Parathyroid adenoma (tissue), 2 donors: ENCODE data around the gene ACSM4.

Experiments
- H2AFZ ChIP-seq: fragments of 300-600 bp; sonication (generic); one replicate; pipeline ENCODE4 v1.7.0; 2017; ENCODE audit warnings: antibody characterized with exemption, mild to moderate bottlenecking
- H3K27ac ChIP-seq: fragments of 300-600 bp; sonication (generic); one replicate; pipeline ENCODE4 v1.7.0; 2017
- H3K27me3 ChIP-seq: fragments of 300-600 bp; sonication (generic); one replicate; pipeline ENCODE4 v1.7.0; 2017; ENCODE audit warnings: low read length; ENCODE audit not compliant: control insufficient read depth, insufficient read depth
- H3K36me3 ChIP-seq: fragments of 300-600 bp; sonication (generic); one replicate; pipeline ENCODE4 v1.7.0; 2017; ENCODE audit warnings: low read length; ENCODE audit not compliant: control insufficient read depth, insufficient read depth
- H3K4me1 ChIP-seq: fragments of 300-600 bp; sonication (generic); one replicate; pipeline ENCODE4 v1.7.0; 2017; ENCODE audit warnings: control low read depth
- H3K4me2 ChIP-seq: fragments of 300-600 bp; sonication (generic); one replicate; pipeline ENCODE4 v1.7.0; 2017; ENCODE audit warnings: low read length
- H3K4me3 ChIP-seq: fragments of 300-600 bp; sonication (generic); one replicate; pipeline ENCODE4 v1.7.0; 2017; ENCODE audit warnings: low read depth, low read length
- H3K79me2 ChIP-seq: fragments of 300-600 bp; sonication (generic); one replicate; pipeline ENCODE4 v1.7.0; 2017; ENCODE audit warnings: control low read depth
- H3K9ac ChIP-seq: fragments of 300-600 bp; sonication (generic); one replicate; pipeline ENCODE4 v1.7.0; 2017; ENCODE audit warnings: mild to moderate bottlenecking
- H3K9me3 ChIP-seq: fragments of 300-600 bp; sonication (generic); one replicate; pipeline ENCODE4 v1.7.0; 2017; ENCODE audit warnings: low read length; ENCODE audit not compliant: control insufficient read depth
- CTCF ChIP-seq: fragments of 300-600 bp; sonication (generic); IDR thresholded peaks from one replicate; pipeline ENCODE4 v1.7.0; 2017; ENCODE audit warnings: antibody characterized with exemption, mild to moderate bottlenecking
- donor health status: primary hyperparathyroidism.

ACSM4 gene

GRCh38 chr12:7304456-7304855 is 584 bp downstream of the ACSM4 start:
- H3K9ac ChIP-seq = no peak overlapping the region
- no peak overlapping the region for H3K27ac ChIP-seq
- H3K36me3 ChIP-seq = no peaks in the 10 kb centered on the region
- H3K4me1 ChIP-seq = no peaks in the 10 kb centered on the region
- no peak overlapping the region for H3K4me2 ChIP-seq
- no peaks in the 10 kb centered on the region for H3K9me3 ChIP-seq
- H3K79me2 ChIP-seq = no peaks in the 10 kb centered on the region
- H3K27me3 ChIP-seq = peaks cover 2% of the 10 kb centered on the region
- no peak overlapping the region for H3K4me3 ChIP-seq
- no peak for TF ChIP-seq CTCF
- no peak overlapping the region for H2AFZ ChIP-seq

- Histone ChIP-seq H3K27ac (no peak overlapping the region), H3K4me1 (no peaks in the 10 kb centered on the region), H3K79me2 (no peaks in the 10 kb centered on the region), H2AFZ (no peak overlapping the region), H3K9me3 (no peaks in the 10 kb centered on the region), H3K36me3 (no peaks in the 10 kb centered on the region), H3K4me3 (no peak overlapping the region), H3K27me3 (no peaks in the 10 kb centered on the region), H3K9ac (no peak overlapping the region), H3K4me2 (no peak overlapping the region)
- no peak for TF ChIP-seq CTCF
These were observed 6.2 kb downstream of the ACSM4 start for GRCh38 chr12:7310070-7310469.

GRCh38 chr12:7319930-7320329 is 16.1 kb downstream of the ACSM4 start:
- no peaks in the 10 kb centered on the region for H3K9me3 ChIP-seq
- no peak overlapping the region for H3K4me3 ChIP-seq
- no peak overlapping the region for H3K27ac ChIP-seq
- no peaks in the 10 kb centered on the region for H3K36me3 ChIP-seq
- H3K4me2 ChIP-seq = no peak overlapping the region
- H3K79me2 ChIP-seq = no peaks in the 10 kb centered on the region
- no peak overlapping the region for H3K9ac ChIP-seq
- H3K4me1 ChIP-seq = no peaks in the 10 kb centered on the region
- TF ChIP-seq CTCF = no peak
- H2AFZ ChIP-seq = no peak overlapping the region
- no peaks in the 10 kb centered on the region for H3K27me3 ChIP-seq

- no peaks in the 10 kb centered on the region for H3K4me1 ChIP-seq
- no peak overlapping the region for H3K27ac ChIP-seq
- no peaks in the 10 kb centered on the region for H3K27me3 ChIP-seq
- no peaks in the 10 kb centered on the region for H3K9me3 ChIP-seq
- no peak overlapping the region for H3K4me2 ChIP-seq
- H3K4me3 ChIP-seq = no peak overlapping the region
- no peak overlapping the region for H3K9ac ChIP-seq
- no peaks in the 10 kb centered on the region for H3K79me2 ChIP-seq
- no peak overlapping the region for H2AFZ ChIP-seq
- TF ChIP-seq CTCF = no peak
- H3K36me3 ChIP-seq = no peaks in the 10 kb centered on the region
These were observed 17.8 kb downstream of the ACSM4 start for GRCh38 chr12:7321624-7322023.

GRCh38 chr12:7322599-7322998 is 18.7 kb downstream of the ACSM4 start:
- no peak overlapping the region for H2AFZ ChIP-seq
- no peaks in the 10 kb centered on the region for H3K79me2 ChIP-seq
- no peak overlapping the region for H3K4me2 ChIP-seq
- no peaks in the 10 kb centered on the region for H3K9me3 ChIP-seq
- H3K4me3 ChIP-seq = no peak overlapping the region
- H3K27me3 ChIP-seq = no peaks in the 10 kb centered on the region
- H3K27ac ChIP-seq = no peak overlapping the region
- no peaks in the 10 kb centered on the region for H3K36me3 ChIP-seq
- no peak for TF ChIP-seq CTCF
- H3K9ac ChIP-seq = no peak overlapping the region
- H3K4me1 ChIP-seq = no peaks in the 10 kb centered on the region
